Stimulated activated CD4-positive, alpha-beta T cell treated with anti-CD3 and anti-CD28 coated beads, Interleukin-15, amount 100 ng/mL, for 24 hours (primary cell): Measurements from ENCODE around the gene PARD3B.
A peak's percentile ranks its signal among the peaks of the same experiment; 100 is the strongest.

Experiments used
- DNase-seq: peaks from one replicate; pipeline ENCODE4 v3.0.0-alpha.2; 2020

Gene PARD3B

DNA sequence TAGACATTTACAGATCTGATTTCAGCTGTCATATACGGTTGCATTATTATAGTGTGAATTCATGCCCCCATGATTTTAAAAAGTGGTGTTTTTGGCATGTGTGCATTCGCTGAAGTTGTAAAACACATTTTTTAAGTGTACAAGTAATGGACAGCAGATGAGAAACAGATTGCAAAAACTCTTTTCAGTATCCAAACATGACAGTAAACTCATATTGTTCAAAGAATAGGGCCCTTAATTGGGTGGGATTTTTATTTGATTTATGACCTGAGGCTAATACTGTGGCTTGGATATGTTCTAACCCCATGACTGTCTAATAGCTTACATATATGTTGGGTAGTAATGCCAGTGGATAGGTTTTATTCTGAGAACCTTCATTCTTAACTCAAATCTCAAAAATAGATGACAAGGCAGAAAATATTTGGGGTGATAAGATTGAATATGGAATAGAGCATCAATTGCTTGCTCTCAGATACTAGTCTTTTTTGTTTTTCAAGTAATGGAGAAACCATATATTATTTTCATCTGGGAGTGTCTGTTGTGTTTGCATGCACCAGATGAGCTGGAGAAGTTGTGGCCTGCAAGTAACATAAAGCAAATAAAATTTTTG is 118.6 kb downstream of the PARD3B start:
- no peak for DNase-seq

DNA sequence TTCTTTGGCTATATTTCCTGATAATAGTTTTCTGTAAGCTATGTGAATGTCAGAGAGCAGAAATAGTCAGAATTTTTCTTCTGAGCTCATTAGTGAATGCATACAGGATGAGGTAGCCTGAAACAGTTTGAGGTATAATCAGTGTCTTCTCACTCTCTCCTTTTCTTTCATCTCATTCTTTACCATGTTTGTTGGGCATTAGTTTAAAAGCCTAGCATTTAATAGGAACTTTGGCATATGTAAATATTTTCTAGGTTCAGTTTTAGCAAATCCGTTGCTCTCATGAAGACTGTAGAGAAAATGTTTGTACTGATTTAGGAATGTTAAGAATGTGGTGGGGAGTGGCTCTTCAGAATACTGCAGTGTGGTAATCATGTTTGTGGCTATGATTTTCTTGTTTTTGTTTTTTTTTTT is 119.4 kb downstream of the PARD3B start:
- no peak for DNase-seq

DNA sequence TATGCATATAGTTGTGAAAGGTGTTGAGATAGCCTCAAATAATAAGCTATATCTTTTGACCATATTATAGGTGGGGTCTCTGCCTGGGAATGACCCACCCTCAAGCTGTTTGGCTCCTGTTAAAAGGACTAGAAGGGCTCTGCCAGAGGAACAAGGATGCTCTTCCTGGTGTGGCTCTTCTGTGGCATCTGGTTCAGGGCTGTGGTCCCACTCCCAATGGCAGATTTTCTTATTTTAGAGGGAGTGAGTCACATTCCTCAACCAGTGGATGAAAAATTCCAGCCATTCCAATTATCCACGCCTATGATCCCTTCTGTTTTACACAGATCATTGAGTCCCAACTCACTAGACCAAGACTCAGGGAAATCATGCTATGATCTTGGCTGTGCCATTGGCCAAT is 119.9 kb downstream of the PARD3B start:
- DNase-seq: no peak

DNA sequence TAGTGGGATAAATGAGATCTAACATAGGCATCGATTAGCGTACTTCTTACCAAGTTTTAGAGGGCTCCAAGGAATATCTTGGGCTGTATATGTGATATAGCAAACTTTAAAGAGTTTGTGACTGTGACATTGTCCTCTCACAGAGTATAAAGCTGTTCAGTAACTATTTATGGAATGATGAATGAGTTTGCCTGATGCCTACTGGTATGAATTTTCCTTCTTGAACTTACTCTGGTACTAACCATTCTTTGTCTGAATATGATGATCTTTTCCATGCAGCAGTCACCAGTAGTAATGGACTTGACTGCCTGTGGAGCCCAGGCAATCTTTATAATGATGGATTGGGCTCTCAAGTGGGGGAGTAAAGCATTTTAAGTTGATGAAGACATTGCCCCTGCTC is 120.5 kb downstream of the PARD3B start:
- DNase-seq: no peak

DNA sequence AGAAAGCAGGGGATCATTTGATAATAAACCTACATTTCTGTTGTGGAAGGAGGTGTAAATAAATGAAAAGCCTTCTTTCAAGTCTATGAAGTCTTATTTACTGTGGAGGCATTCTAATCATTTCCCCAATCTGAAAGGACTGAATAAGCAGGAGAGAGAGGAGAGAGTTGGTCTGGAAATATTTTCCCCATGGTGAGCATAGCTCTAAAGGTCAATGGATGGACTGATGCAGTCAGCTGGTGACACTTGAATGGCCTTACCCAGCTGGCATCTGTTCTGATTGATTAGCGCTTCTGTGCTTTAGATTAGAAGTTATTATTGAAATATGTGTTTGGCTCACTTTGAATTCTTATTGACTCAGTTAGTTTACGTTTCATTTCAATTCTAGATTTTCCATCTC is 122.7 kb downstream of the PARD3B start:
- DNase-seq: no peak

DNA sequence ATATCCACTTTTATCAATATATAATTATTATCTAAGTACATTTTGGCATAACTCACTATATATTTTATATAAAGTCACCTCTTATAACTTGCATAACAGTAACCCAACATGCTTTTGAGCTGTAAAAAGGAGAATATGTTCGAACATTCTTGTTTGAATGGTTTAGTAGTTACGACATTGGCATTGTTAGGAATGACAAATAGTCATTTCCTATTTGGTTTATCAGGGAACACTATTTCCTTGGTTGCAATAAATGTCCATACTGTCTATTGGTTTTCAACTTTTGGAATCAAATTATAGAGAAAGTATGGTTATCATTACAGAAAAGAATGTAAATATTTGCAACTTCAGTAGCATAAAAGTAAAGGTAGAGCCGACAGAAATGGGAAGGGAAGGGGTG is 124.1 kb downstream of the PARD3B start:
- no peak for DNase-seq

DNA sequence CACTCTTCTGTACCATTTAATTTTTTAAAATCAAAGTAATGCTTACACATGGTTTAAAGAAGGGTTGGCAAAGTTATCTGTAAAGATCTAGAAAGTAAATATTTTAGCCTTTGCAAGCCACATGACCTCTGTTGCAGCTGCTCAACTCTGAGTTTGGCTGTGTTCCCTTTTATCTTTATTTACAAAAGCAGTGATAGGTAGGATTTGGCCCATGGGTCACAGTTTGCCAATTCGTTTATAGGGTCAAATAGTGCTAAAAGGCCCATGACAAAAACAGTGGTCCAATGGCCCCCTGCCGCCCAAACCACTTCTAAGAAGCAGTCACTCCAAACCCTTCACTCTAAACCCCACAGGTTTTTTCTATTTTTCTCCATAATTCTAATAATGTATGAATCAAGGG is 124.8 kb downstream of the PARD3B start:
- DNase-seq: no peak

DNA sequence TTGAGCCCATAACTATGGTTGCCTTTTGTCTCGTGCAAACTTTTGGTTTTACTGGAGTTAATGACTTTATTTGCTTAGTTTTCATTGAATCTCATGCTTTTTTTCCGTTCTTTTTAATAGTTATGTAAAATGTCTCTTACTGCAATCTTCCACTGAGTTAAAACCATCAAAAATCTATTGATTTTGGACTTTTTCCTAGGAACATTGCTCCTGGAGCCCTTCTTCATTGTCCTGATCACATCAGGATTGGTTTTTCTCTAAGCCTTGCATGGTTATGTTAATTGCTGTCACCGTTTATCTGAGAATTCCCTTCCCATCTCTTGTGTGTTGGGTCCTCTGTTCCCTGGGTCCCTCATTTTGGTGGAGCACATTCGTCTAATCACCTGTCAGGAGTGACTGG is 125.5 kb downstream of the PARD3B start:
- no peak for DNase-seq

DNA sequence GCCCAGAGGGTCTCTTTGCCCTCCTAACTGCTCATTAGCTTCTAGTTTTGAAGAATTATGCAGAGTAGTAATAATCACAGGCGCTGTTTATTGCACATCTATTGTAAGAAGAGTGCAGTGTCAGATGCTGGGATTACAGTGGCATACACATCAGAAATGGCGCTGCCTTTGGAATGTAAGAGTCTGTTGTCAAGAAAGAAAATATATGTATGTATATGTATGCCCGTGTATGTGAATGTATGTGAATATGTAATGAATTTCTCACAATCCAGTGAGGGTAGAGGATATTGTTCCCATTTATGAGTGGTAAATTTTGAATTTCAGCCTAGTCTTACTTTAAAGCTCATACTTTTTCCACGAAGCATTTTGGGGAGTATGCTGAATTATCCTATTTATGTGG is 127.5 kb downstream of the PARD3B start:
- no peak for DNase-seq

DNA sequence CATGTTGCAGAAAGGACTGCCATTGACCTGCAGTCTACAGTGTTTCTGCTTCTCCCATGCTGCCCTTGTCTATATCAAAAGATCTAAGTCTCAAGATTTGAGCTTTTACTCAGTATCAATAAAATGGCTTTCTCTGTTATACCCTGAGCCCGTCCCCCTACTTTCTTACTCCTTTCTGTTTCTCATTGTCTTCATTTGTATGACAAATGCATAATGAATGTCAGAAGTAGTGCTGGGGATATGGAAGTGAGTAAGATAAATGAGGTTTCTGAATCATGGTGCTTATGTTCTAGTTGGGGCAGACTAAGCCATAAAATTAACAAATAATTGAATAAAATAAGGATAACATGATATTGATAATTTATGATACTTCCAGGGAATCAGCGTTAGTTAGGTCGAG is 128.6 kb downstream of the PARD3B start:
- DNase-seq: no peak

DNA sequence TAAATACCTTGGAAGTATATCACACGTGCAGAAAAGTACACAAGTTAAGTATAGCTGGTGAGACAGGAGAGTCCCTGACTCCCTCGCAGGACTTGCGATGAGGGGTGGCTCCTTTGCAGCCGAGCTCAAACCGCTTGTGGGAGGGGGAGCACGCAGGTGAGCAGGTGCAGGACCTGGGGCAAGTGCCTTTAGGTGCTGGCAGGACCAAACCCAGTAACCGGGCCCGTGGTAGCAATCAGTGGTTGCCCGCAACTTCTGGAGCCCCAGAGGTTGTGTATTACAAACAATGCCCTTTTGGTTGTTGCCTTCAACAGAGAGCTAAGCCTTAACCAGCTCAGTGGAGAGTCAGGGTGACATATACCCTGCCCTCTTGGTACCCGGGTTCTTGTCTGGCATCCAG is 132.8 kb downstream of the PARD3B start:
- DNase-seq: no peak

DNA sequence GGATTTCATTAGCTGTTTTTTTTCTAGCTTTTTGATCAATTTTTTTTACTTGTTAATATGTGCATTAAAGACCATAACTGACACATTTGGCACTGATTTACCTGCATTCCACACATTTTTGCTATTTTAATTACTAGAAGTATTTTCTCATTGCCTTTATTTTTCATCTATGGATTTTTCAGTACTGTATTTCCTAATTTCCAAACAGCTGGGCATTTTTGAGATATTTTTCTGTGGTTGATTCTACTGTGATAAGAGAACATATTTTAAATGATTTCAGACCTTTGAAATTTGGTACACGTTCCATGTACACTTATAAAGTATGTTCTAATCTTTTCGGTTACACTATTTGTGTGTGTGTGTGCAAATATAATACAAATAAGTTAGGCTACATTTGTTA is 135.3 kb downstream of the PARD3B start:
- DNase-seq: no peak

DNA sequence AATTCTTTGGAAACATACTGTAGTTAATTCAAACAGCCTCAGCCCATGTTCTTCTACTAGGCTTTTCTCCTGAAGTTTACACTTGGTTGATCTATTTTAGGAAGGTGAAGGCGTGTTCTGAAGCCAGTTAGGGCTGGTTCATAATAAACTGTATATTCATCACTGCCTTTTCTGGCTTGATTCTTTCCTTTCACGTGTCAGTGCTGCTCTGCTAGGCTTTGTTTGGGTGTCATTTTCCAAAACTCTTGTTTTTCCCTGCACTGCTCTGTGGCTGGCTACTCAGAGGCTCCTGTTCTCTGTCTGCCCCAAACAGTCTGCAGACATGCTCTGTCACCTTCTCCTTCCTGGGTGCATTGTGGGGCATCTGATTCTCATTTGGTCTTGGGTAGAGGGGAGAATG is 136.1 kb downstream of the PARD3B start:
- DNase-seq: no peak

DNA sequence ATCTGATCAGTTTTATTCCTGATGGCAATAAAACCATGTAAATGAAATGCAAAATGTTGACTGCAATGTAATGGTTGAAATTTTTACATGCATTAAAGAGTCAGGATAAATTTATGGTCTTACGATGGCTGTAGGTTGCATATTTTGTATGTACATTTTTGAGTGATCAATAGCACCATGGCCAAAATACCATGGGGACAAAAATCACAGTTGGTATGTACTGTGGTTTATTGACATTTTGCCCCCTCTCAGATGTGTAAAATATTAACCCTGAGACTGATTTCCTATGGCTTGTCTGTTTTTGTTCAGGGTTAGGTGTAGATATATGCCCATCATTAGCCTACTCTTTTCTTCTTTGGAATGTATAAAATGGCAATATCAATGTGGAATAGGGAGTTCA is 138.1 kb downstream of the PARD3B start:
- DNase-seq: no peak

DNA sequence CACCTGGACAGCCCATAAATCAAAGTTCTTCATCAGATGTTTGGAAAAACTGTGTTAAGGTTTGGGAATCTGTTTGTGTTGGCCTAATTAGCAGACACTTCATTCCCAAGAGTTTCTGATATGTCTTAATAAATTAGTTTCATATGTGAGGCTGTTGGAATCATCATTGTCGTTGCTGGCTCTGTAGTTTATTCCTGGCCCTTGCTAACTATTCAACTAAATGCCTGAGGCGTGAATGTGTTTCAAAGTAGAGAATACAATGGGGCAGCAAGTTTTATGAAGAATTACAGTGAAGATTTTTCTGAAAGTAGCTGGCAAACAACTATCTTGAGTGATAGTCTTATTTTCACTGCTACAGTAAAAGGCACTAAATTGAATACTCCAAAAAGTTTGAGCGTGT is 141.1 kb downstream of the PARD3B start:
- DNase-seq: no peak

DNA sequence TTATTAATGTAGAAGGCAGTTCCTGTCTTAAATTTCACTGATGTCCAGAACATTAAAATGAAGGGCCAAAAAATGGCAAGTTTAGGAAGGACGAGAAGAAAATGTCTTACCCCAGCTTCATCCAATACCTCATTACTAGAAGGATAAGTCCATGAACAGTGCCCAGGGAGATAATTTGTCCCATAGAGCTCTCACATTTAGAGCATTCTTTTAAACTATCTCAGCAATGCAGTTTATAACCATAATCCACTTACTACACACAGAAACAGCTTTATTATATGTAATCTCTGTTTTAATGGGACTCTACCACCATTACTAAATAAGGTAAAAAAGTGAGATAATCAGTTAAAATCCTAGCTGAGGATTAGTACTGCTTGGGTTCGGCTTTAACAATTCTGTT is 142.5 kb downstream of the PARD3B start:
- no peak for DNase-seq

DNA sequence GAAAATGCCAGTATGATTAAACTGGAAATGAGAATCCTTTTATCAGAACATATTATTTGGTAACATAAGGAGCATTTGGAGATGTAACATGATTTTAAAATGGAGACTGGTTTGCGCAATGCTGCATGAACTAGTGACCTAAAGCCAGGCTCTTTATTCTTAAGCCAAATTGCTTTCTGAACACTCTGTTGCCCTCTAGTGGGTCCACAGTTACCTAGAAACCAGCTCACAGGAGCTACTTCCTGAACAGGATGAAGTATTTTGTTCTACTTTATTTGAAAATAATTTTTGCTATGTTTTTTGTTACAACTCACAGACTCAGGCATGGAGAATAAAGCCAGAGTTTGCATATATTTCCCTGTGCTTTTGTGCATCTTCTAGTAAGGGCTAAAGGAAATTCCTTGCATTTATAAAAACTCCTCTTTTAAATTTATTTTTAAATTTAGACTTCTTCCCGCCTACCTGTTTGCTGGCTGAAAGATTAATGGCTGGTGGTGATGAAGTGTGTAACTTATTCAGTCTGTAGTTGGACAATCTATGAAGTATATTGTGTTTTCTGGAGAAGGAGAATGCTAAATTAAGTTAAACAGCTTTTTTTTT is 146.7 kb downstream of the PARD3B start:
- DNase-seq: peak; percentile 18

DNA sequence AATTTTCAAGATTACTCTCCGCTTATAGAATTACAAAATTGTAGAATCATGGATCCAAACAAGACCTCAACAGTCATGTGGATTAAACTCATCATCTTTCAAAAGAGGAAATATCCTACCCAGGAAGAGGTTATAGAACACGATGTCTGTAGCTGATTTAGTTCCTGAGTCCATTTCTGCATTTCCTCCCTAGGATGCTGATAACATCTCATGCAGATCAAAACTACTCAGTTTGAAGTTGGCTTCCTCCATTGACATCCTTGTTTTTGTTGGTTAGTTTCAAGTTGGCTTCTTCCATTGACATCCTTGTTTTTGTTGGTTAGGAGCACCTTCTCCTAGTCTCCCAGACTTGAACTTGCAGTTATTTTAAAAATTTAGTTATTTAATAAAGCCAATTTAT is 147.5 kb downstream of the PARD3B start:
- DNase-seq: no peak

DNA sequence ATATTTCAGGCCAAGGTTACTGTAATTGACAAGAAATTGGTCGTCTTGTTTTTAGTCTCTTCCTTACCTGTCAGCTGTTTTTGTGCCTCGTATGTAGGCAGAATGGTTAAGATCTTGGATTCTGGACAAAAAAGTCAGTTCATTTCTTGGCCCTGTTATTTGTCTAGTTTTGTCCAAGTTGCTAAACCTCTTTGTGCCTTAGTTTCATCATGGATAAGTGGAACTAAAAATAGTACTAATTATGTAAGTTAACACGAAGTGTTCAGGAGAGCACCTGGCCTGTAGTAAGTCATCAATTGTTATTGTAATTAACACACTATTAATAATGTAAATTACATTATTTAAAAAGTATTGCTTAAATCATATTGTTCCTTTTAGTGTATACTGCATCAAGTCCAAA is 148.0 kb downstream of the PARD3B start:
- no peak for DNase-seq

DNA sequence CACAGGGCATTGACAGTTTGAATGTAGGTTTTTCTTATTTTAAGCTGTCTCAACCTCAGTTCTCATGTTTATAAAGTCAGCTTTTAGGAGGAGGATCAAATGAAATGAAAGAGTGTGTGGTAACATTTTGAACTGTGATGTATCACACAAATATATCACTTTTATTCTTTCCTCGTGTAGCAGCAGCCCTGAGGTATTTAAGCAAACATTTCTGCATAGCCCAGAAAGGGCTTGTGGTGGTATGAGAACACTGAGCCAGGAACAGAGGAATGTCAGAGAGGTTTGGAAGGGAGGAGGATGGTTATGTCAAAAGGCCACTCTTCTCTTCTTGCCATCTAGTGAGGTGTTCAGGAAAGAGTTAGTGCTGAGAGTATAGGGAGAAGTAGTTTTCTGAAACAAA is 150.2 kb downstream of the PARD3B start:
- DNase-seq: no peak

DNA sequence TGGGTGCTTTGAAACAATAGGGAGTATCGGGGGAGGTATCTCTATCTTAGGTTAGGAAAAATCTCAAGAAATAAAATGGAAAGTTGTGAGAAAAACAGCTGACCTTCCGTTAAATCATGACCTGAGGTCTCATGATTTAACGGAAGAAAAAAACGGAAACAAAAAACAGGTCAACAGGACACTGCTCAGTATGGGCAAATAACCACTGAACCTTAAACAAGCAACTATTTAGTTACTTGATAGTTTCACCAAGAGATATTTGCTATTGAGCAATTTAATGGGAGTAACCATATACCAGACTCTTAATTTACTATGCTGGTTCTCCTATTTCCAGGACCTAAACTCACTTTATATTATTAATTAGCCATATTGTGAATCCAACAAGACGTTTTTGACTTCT is 150.8 kb downstream of the PARD3B start:
- no peak for DNase-seq

DNA sequence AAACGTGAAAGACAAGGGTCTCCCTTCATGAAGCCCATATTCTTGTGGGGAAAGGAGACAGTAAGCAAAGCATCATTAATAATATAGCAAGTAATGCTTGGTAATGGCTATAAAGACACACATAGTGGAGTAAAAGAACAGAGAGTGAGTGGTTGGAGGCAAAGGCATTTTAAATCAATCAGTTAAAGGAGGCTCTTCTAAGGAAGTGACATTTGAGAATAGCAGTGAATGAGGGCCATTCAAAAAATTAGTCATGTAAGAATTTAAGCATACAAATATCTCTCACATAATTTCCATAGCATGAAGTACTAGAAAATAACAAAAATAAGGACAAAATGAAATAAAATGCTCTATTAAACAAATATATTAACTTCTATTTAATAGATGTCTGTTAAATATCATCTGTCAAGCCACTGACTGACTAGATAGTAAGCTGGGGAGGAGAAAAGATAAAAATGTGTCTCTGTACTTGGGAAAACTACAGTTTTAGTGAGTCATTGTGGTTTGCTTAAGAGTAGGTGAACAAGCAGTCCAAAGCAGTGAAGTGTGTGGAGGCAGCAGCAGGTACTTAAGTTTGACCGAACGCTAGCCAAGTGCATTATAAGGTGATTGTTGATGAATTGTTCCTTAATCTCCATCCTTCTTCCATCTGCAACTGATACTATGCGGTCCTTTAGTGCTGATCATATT is 160.1 kb downstream of the PARD3B start:
- DNase-seq: no peak

DNA sequence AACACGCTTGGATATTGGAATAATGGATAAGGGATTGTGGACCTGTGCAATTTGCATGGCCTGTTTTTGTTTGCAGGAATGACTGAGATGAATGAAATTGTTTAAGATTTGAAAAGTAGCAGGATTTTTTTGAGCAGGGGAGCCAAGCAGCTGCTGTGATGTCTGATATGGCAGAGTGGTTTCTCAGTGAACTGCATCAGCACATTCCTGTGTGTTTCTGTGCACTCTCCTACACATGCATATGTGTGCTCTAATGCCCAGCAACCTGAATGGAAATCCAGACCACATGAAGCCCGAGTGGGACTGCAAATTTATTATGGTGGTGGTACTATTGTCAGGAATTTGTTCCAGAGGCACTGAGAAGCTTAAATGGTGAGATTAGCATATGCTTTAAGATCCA is 161.7 kb downstream of the PARD3B start:
- DNase-seq: no peak

DNA sequence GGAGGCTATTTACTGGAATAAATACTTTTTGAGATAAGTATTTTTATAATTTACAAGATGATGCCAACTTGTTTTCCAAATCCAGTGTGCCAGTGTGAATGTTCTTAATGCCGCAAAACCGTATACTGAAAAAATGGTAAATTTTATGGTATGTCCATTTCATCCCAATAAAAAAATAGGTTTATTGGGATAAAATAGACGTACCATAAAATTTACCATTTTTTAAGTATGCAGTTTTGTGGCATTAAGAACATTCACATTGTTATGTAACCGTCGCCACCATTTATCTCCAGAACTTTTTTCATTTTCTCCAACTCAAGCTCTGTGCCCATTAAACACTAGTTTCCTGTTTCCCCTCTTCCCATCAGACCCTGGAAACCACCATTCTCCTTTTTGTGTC is 167.9 kb downstream of the PARD3B start:
- no peak for DNase-seq

DNA sequence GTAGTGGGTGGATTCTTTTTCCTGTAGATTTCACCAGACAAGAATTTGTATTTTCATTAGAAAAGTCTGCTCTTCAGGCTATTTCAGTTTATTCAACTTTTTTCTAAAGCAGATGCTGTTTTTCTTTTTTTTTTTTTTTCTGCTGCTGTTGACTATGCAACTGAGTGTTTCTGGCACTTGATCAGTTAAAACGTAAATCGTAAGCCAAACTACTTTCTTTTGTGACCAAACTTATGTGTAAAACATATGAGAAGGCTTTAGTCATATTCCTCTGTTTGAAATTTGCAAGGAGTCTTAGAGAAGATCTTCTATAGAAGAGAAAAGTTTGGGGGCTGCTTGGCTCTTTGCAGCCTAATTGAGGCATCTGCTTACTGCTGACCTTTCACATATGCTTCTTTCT is 170.1 kb downstream of the PARD3B start:
- DNase-seq: no peak
